Measurements from ENCODE around the gene WRAP73. TPM values are rescaled to one million over a fixed set of nuclear protein-coding genes. Genes with fewer than 3 reads are reported as not detected.

Gene WRAP73
- total RNA-seq, 4 donors from 2014 or later = 19.7 to 30.4 (median 25.5) TPM

Other genes with a start within 250 kb of the WRAP73 start
- 100 to 1,000 TPM; 104 to 240 (median 145) TPM for gene ARHGEF16, start 195.4 kb downstream of the WRAP73 start, total RNA-seq
- gene MEGF6, start 38.6 kb downstream of the WRAP73 start, total RNA-seq = 10 to 100 TPM in 2 of 4 donors, 1 to 10 TPM in 2; 4.1 to 27.1 (median 11.4) TPM
- 10 to 100 TPM; 24.5 to 86.8 (median 56.0) TPM for gene TPRG1L, start 25.1 kb downstream of the WRAP73 start, total RNA-seq
- gene TP73, start 2.4 kb upstream of the WRAP73 start, total RNA-seq = under 1 TPM in 2 of 4 donors, not detected in 2; 0.20 to 0.32 TPM
- not detected for gene CCDC27, start 102.3 kb upstream of the WRAP73 start, total RNA-seq
- not detected for gene SMIM1, start 122.6 kb upstream of the WRAP73 start, total RNA-seq
- 10 to 100 TPM; 30.6 to 50.5 (median 38.0) TPM for gene LRRC47, start 146.4 kb upstream of the WRAP73 start, total RNA-seq
- gene CEP104, start 207.1 kb upstream of the WRAP73 start, total RNA-seq = 10 to 100 TPM; 34.4 to 57.7 (median 43.5) TPM
- gene DFFB, start 207.4 kb upstream of the WRAP73 start, total RNA-seq = 10 to 100 TPM in 2 of 4 donors, 1 to 10 TPM in 1, not detected in 1; 7.4 to 18.3 (median 15.7) TPM

Measured in transverse colon (tissue), 4 donors.